ENCODE data around the gene PCNT. TPM values are rescaled to one million over a fixed set of nuclear protein-coding genes. Genes with fewer than 3 reads are reported as not detected.
"Not testable (repeated sequence)": the region's sequence is repeated elsewhere in the genome, so short reads cannot be mapped to it uniquely, and the experiment has no call there.

PCNT gene
- total RNA-seq, 2 experiments from 2014 or later, result 50.0 to 53.1 TPM

GRCh38 chr21:46392921-46393320 lies 69.0 kb downstream of the PCNT start:
- ChIA-PET POLR2A (no interaction called here), CTCF (no interaction called here)

DNA sequence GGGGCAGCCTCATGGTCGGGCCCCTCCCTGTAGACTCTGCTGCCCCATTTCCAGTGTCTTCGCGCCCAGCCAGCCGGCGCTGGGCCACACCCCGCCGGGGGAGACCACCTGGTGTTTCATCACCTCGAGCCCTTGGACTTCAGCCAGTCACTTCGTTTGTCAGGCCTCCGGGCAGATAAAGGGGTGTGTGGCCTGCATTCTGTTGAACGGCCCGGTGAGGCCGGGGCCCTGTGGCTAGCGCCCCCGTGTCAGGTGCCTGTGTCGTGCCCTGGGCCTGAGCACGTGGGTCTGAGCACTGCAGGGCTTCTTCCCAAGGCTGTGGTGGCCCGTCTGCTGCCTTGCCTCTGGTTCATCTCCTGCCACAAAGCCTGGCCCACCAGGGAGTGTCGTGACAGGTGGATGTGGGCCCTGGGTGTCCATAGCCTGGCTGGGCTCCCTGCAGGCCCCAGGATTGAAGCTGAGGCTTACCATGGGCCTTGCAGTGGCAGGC lies 69.5 kb downstream of the PCNT start:
- ChIA-PET POLR2A (no interaction called here), CTCF (no interaction called here)

GRCh38 chr21:46393941-46394594 lies 70.1 kb downstream of the PCNT start:
- ChIA-PET CTCF (no interaction called here), POLR2A (no interaction called here)

- CTCF ChIA-PET, result no interaction called here
- POLR2A ChIA-PET, result no interaction called here
Measured at GRCh38 chr21:46394595-46395104, 70.7 kb downstream of the PCNT start.

GRCh38 chr21:46397211-46397905 lies 73.4 kb downstream of the PCNT start:
- ChIA-PET CTCF (no interaction called here), POLR2A (no interaction called here)

DNA sequence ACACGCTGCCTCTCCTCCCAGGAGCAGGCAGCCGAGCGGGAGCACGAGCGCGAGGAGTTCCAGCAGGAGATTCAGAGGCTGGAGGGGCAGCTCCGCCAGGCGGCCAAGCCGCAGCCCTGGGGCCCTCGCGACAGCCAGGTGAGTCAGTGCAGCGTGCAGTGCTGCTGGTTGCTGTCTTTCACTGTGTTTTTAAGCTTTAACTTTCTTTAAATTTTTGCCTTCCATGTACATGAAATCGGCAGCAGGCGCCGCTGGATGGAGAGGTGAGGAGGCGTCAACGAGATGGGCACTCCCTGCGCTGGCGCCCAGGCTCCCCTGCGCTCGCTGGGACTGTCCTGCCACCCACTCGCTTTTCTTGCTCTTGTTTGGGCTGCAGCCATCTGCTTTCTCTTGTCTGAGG lies 74.0 kb downstream of the PCNT start:
- POLR2A ChIA-PET, result no interaction called here
- CTCF ChIA-PET, result no interaction called here

DNA sequence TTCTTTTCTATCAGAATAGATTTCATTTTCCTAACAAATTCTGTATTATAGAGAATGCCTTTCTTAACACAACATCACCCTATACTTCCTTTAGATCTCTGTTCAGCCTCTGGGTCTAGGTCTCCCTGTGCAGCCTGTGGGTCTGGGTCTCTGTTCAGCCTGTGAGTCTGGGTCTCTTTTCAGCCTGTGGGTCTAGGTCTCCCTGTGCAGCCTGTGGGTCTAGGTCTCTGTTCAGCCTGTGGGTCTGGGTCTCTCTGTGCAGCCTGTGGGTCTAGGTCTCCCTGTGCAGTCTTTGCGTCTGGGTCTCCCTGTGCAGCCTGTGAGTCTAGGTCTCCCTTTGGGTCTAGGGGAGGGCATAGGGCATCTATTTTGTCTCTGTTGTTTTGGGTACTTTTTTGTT lies 75.2 kb downstream of the PCNT start:
- POLR2A ChIA-PET, result no interaction called here
- CTCF ChIA-PET, result no interaction called here

DNA sequence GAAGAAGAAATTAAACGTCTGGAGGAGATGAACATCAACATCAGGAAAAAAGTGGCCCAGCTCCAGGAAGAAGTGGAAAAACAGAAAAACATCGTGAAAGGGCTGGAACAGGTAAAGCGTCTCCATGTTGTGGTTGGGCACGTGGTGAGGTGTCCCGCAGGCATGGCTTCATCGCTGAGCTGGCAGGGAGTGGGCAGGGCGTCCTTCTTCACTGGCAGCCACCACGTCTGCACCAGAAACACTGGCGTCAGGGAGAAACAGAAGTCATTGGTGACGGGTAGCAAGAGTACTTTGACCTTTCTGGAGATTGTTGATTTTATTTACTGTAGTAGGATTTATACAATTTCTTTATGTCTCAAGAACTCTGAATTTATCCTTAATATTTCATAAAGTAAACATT lies 75.7 kb downstream of the PCNT start:
- POLR2A ChIA-PET, result no interaction called here

DNA sequence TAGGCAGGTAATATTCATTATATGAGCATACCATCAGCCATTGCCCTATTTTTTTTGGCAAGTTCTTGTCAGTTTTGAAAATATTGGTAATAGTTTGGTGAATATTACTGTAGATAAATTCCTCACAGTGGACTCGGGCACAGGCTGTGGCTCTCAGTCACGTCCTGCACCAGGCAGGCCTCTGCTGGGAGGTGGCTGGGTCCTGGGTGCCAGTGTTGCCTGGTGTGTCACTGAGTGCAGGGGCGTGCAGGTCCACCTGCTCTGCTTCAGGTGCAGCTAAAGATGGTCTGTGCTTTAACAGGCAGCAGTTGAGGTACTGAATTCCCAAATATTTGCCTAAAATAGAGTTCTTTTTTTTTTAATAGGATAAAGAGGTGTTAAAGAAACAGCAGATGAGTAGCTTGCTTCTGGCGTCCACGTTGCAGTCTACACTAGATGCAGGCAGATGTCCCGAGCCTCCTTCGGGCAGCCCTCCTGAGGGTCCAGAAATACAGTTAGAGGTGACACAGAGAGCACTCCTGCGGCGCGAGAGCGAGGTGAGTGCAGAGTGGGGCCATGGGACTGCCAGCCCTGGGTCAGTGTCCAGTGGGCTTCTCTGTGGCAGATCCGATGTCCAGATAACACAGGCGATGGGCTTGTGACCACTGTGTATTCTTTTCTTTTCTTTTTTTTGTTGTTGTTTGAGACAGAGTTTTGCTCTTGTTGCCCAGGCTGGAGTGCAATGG lies 77.4 kb downstream of the PCNT start:
- ChIA-PET POLR2A (no interaction called here), CTCF (no interaction called here)

More for the DNA sequence above, 75.7 kb downstream of the PCNT start:
- CTCF ChIA-PET, result no interaction called here

GRCh38 chr21:46402421-46402820 lies 78.5 kb downstream of the PCNT start:
- CTCF ChIA-PET, result no interaction called here
- POLR2A ChIA-PET, result no interaction called here

- CTCF ChIA-PET, POLR2A ChIA-PET: not testable (repeated sequence)
Measured at GRCh38 chr21:46403234-46403811, 79.4 kb downstream of the PCNT start.

- POLR2A ChIA-PET, result interaction anchor here (0.6 kb wide), 1 partner anchor 157 kb away, joined by 4 read pairs; no protein-coding TSS in a partner anchor
- CTCF ChIA-PET, result no interaction called here
Measured at GRCh38 chr21:46404306-46404705, 80.3 kb downstream of the PCNT start.

DNA sequence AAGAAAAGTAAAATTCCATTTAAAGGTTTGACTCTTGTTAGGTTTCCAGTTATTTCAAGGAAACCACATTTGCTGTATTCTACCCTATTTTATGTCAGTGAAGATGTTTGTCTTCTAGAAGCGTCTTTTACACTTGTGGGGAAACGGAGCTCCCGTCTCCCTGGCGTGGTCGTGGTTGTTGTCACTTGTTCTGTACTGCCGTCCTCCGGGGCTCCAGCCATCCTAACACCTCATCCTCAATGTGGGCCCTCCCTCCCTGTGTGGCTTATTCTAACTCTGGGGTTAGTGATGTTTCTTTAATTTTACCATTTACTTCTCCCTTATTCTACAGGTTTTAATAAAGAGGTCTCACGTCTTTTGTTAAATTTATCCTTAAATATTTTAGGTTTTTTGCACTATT lies 82.0 kb downstream of the PCNT start:
- POLR2A ChIA-PET, result no interaction called here
- CTCF ChIA-PET, result no interaction called here

GRCh38 chr21:46409641-46410406 lies 85.9 kb downstream of the PCNT start:
- ChIA-PET POLR2A (interaction anchor here (0.7 kb wide), 1 partner anchor 132 kb away, joined by 3 read pairs; no protein-coding TSS in a partner anchor), CTCF (interaction anchor here (0.6 to 1.0 kb wide), 2 partner anchors 29 to 87 kb away, joined by 3 read pairs; no protein-coding TSS in a partner anchor)

- POLR2A ChIA-PET, result no interaction called here
- CTCF ChIA-PET, result interaction anchor here (1.0 kb wide), 1 partner anchor 88 kb away, joined by 3 read pairs; no protein-coding TSS in a partner anchor
Measured at GRCh38 chr21:46410516-46410915, 86.6 kb downstream of the PCNT start.

- POLR2A ChIA-PET, result no interaction called here
- CTCF ChIA-PET, result interaction anchor here (1.5 kb wide), 1 partner anchor 14 kb away, joined by 4 read pairs; no protein-coding TSS in a partner anchor
Measured at GRCh38 chr21:46411236-46411635, 87.3 kb downstream of the PCNT start.

- ChIA-PET POLR2A (interaction anchor here (0.6 kb wide), 1 partner anchor 9 kb away, joined by 4 read pairs; no protein-coding TSS in a partner anchor), CTCF (interaction anchor here (1.5 kb wide), 1 partner anchor 14 kb away, joined by 4 read pairs; no protein-coding TSS in a partner anchor)
Measured at GRCh38 chr21:46411691-46412090, 87.7 kb downstream of the PCNT start.

GRCh38 chr21:46412521-46413364 lies 88.8 kb downstream of the PCNT start:
- ChIA-PET POLR2A (no interaction called here), CTCF (interaction anchor here (1.4 to 1.5 kb wide), 2 partner anchors 13 to 18 kb away, joined by 3 to 4 read pairs; no protein-coding TSS in a partner anchor)
